Measurements from ENCODE around the gene TEX54. TPM values are rescaled to one million over a fixed set of nuclear protein-coding genes. Genes with fewer than 3 reads are reported as not detected.
"Not testable (repeated sequence)": the region's sequence is repeated elsewhere in the genome, so short reads cannot be mapped to it uniquely, and the experiment has no call there.

Gene TEX54
- total RNA-seq, 1 donor from 2014 or later: not detected

DNA sequence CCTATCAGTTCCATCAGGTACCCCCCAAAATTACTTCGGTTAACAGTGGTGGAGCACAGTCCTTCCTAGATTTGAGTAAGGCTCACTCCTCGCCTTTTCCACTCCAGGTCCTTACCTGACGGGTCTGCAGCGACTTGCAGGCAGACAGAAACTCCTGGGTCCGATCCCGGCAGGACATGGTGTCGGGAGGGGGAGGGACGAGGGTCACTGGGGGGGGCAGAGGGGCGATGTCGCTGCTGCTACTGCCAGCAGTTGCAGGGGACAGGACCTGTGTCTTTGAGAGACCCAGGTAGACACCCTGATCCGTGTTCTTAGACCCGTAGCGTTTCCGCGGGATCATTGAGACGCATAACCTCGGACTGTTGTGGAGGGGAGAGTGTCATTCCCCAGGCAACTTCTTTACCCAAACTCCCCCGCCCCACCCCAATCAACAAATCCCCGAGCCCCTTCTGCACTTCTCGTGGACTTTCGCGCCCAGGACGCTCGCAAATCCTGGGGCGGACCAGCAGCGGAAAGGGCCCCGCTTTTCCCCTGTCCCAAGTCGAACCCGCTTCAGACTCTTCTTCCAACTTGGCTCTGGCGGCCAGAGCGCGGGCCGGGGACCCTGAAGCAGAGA lies 1.6 kb downstream of the TEX54 start:
- DNase-seq: peak; percentile 73

DNA sequence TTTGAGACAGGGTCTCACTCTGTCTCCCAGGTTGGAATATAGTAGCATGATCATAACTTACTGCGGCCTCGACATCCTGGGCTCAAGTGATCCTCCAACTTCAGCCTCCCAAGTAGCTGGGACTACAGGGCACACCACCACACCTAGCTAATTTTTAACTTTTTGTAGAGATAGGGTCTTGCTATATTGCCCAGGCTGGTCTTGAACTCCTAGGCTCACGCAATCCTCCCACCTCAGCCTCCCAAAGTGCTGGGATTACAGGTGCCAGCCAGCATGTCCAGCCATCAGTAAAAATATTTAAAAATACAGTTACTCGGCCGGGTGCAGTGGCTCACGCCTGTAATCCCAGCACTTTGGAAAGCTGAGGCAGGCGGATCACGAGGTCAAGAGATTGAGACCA lies 4.5 kb downstream of the TEX54 start:
- DNase-seq: not testable (repeated sequence)

GRCh38 chr11:62823677-62824076 lies 9.0 kb downstream of the TEX54 start:
- no peak for DNase-seq

DNA sequence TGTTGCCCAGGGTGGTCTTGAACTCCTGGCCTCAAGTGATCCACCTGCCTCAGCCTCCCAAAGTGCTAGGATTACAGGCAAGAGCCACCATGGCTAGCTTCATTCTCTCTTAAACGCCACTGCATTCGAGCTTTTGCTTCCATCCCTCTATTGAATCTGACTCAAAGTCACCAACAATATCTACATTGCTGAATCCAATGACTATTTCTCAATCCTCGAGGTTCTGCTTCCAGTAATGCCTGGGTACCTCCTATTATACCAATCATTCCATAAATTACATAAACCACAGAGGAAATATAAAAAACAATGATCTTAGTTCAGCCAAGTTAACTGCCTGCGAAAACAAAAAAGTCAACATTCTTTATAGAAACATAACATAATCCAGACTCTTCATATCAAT lies 15.5 kb downstream of the TEX54 start:
- no peak for DNase-seq

DNA sequence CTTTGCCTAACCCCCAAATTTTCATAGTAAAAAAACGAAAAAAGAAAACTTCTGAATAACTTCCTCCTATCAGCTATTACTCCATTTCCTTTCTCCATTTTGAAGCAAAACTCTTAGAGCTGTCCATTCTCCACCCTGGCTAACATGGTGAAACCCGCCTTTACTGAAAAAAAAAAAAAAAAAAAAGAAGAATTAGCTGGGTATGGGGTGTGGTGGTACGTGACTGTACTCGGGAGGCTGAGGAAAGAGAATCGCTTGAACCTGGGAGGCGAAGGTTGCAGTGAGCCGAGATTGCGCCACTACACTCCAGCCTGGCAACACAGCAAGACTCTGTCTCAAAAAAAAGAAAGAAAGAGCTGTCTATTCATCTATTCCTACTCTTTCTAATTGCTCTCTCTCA lies 16.1 kb downstream of the TEX54 start:
- no peak for DNase-seq

- no peak for DNase-seq
These were observed 21.0 kb downstream of the TEX54 start for GRCh38 chr11:62811659-62812058.

- DNase-seq: no peak
These were observed 21.9 kb downstream of the TEX54 start for GRCh38 chr11:62810748-62811147.

DNA sequence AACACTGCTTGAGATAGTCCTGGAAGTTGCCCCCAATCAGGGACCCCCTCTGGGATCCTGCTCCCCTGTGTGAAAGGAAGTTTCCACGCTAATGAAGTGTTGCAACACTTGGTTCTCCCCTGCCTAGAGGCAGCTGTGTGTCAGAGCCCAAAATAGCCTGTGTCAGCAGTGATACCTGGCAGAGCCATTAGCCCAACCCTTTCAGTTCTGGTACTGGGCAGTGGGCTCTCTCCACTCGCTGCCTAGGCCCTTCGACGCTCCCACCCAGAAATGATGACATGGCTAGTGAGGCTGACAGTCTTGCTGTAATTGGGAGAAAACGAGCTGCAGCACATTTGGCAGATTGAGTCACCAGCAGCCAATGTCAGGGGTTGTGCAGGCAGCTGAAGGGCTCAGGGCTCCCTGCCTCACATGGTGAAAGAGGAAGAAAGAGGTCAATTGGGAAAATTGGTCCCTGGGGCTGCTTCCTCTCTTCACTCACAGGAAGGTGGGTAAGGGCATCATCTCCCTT lies 26.0 kb downstream of the TEX54 start:
- DNase-seq: no peak

DNA sequence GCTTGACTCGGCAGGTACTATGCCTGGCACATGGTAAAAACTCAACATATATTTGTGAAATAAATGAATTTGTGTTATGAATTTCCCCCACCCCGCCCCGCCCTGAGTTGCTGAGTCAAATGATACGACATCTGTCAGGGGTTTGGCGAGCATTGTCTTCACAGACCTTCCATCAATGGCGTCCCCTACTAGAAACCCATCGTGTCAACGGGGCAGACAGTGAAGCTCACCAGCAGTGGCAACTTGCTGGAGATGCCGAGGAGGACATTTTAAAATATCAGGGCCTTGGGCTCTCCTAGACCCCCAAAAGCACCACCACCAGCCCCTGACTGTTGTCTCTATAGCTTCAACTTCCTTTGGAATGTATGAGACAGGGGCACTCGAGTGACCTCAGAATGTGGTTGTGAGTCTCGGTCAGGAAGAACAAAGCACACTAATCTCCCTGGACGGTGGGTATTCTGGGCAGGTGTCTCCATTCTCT lies 26.6 kb downstream of the TEX54 start:
- DNase-seq: peak; percentile 29

- DNase-seq: peak; percentile 97
These were observed 27.4 kb downstream of the TEX54 start, which contains the start of gene NXF1 for GRCh38 chr11:62805076-62805892. TSS of gene NXF1 (minus strand) at chr11:62805440. CDS start at chr11:62805356, 84 bp downstream.

GRCh38 chr11:62804310-62805075 lies 28.1 kb downstream of the TEX54 start:
- peak; percentile 74 for DNase-seq

- DNase-seq: no peak
These were observed 31.6 kb downstream of the TEX54 start for GRCh38 chr11:62801071-62801470.

DNA sequence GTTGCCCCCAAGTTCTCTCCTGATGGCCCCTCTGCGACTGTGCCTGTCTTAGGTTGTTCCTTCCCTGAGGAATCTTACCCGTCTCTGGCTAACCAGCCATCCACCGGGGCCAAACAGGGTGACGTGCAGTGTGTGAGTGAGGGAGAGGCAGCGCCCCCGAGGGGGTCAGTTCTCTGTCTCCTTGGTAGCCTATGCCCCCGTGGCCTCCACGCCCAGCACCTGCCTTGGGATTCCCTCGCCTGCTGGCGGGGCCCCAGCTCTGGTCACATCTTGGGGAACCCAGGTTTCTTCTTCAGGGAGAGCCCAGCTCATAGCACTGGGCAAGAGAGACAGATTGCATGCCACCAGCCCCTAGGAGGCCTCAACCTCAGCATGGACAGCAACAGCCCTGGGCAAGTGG lies 33.2 kb downstream of the TEX54 start:
- no peak for DNase-seq

GRCh38 chr11:62796281-62796680 lies 36.4 kb downstream of the TEX54 start:
- no peak for DNase-seq

GRCh38 chr11:62794201-62794775 lies 38.4 kb downstream of the TEX54 start:
- DNase-seq: no peak

DNA sequence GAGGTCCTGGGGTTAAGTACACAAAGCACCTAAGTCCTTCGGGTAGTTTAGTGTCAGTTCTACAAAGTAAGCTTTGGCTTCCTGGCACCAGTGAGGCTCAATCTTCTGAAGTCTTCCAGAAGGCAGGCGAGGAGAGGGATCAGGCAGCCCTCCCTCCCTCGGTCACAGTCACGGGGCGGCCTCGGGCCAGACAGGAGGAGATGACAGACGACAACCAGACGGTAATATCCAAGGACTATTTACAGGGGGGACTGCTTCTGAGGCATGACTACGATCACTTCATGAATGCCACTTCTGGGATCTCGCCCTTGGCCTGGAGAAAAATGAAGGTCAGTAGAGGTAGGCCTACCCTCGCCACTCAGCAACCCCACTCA lies 40.5 kb downstream of the TEX54 start:
- DNase-seq: no peak

GRCh38 chr11:62791501-62792201 lies 41.0 kb downstream of the TEX54 start, which contains the start of gene TMEM223:
TSS of gene TMEM223 (minus strand) at chr11:62792006. CDS start at chr11:62791994, 12 bp downstream.
- peak; percentile 83 for DNase-seq

DNA sequence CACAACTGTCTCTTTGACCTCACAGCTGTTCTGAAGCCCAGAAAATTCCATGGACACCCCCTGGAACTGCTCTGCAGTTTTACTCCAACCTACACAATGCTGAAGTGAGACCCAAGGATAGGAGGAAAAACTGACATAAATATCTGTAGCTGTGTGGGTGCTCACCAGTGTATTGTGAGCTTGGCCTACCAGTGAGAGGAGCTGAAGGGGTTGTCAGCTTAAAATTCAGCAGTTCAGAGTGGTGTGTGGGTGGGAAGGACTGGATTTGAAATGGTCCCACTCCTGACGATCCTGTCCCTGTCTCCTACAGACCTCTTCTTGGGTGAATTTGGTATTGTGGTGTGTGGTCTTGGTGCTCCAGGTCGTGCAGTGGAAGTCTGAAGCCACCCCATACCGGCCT lies 43.1 kb downstream of the TEX54 start:
- no peak for DNase-seq

DNA sequence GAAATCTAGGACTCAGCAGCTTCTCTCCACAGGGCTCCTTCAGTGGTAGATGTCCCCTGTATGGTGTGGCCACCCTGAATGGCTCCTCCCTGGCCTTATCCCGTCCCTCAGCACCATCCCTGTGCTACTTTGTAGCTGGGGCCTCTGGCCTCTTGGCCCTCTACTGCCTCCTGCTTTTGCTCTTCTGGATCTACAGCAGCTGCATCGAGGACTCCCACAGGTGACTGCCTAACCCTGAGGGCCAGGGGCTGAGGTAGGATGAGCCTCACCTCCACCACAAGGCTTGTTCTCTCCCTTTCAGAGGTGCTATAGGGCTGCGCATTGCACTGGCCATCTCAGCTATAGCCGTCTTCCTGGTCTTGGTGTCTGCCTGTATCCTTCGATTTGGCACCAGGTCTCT lies 43.6 kb downstream of the TEX54 start:
- DNase-seq: no peak

DNA sequence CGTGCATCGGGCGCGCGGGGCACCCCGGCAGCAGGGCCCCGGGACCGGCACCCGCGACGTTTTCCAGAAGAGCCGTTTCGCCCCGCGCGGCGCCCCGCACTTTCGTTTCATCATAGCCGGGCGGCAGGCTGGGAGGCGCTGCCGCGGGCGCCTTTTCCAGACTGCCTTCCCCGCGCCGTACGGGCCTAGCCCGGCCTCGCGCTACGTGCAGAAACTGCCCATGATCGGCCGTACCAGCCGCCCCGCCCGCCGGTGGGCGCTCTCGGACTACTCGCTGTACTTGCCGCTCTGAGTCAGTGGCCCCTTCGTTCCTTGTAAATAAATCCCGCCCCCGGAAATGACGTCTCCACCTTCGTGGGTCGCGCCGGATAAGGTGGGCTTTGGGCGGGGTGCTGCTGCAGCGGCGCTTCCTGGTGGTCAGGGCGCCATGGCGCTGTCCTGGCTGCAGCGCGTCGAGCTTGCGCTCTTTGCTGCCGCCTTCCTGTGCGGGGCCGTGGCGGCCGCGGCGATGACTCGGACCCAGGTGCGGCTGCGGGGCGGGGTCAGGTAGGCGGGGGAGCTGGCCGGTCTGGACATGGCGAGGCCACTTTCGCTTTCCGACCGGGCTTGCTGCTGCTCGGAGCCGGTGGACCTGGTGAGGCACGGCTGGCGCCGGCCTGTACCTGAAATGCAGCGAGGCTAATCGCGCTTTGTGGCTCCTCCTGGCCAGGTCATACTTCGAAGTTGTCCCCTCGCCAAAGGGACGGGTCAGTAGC lies 45.5 kb downstream of the TEX54 start, which contains the start of gene TMEM179B:
TMEM179B (plus strand) TSS at position 398 of the 755 bp plus-strand sequence; CDS start at position 428, 30 bp downstream.
- DNase-seq: peak; percentile 99
